CD4-positive, alpha-beta T cell treated with Interferon gamma for 1 hour (primary cell): ENCODE results near the gene CDA.

ENCODE experiments used
- DNase-seq: peaks from one replicate; pipeline ENCODE4 v3.0.0-alpha.2; 2020

The CDA gene

DNA sequence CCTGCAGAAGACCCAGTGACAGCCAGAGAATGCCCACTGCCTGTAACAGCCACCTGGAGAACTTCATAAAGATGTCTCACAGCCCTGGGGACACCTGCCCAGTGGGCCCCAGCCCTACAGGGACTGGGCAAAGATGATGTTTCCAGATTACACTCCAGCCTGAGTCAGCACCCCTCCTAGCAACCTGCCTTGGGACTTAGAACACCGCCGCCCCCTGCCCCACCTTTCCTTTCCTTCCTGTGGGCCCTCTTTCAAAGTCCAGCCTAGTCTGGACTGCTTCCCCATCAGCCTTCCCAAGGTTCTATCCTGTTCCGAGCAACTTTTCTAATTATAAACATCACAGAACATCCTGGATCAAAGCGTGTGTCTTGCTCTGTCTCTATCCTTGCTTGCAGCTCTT, 29.7 kb downstream of the CDA start:
- DNase-seq: no peak

DNA sequence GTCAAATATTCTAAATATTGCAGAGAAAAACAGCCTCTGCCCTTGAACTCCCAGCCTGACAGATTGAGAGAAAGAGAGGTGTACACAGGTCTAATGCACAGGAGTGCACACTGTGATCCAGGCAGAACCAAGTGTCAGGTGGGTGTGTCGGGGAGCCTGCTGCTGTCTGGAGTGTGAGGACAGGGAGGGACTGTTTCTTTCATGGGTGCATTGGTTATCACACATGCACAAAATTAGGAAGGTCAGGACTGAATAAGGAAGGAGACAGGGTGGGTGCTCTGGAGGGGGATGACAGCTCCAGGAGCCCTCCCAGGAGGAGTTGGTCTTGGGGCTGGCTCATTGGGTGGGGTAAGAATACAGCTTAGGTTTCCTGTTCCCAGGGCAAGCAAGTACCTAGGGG, 31.1 kb downstream of the CDA start:
- no peak for DNase-seq

DNA sequence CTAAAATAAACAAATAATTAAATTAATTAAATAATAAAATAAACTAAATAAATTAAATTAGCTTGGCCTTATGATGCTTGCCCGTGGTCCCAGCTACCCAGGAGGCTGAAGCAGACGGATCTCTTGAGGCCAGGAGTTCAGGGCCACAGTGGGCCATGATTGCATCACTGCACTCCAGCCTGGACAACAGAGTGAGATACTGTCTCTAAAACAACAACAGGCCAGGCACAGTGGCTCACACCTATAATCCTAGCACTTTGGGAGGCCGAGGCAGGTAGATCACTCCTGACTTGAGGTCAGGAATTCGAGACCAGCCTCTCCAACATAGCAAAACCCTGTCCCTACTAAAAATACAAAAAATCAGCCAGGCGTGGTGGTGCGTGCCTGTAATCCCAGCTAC, 32.1 kb downstream of the CDA start:
- no peak for DNase-seq

DNA sequence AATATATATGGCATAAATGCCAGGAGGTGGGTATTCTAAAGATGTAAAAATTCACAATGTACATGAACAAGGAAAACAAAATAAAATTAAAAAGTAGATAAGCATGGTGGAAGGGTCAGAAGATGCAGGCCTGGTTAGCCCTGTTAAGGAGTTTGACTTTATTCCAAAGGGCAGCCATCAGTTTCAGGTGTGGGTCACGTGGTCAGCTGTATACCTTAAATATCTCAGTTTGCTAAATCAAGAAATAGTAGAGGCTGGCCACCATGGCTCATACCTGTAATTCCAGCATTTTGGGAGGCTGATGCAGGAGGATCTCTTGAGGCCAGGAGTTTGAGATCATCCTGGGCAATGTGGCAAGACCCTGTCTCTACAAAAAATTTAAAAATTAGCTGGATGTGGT, 35.8 kb downstream of the CDA start:
- DNase-seq: no peak

DNA sequence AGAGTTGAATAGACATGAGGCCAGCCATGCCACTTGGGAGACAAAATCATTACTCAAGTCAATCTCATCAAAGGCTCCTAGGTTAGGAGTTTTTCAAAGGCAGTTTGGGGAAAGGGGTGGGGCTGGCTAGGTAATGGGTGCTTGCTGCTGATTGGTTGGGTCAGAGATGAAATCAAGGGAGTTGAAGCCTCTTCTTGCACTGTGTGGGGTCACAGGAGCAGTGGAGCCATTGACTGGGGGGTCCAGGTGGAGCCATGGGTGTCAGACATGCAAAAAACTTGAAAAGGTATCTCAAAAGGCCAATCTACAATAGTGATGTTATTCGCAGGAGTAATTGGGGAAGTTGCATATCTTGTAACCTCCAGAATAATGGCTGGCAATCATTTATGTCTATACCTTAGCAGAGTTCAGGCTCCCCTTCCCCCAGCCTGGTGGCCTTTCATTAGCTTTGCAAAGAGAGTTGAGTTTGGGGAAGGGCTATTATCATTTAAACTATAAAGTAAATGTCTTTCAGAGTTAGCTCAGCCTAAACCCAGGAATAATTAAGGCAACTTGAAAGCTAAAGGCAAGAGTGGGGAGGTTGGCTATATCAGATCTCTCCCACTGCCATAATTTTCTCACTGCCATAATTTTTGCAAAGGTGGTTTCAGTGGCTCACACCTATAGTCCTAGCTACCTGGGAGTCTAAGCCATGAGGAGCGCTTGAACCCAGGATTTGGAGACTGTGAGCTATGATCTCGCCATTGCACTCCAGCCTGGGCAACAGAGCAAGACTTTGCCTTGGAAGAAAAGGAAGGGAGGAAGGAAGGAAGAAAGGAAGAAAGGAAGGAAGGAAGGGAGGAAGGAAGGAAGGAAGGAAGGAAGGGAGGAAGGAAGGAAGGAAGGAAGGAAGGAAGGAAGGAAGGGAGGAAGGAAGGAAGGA, 36.5 kb downstream of the CDA start:
- DNase-seq: no peak

DNA sequence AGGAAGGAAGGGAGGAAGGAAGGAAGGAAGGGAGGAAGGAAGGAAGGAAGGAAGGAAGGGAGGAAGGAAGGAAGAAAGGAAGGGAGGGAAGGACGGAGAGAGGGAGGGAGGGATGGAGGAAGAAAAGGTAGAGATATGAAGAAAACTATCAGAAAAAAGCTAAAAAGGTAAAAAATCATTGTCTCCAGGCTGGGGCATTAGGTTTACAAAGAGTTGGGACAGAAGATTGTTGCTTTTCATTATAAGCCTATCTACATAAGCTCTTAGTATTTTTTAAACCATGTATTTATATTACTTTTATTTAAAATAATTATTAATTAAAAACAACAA, 37.2 kb downstream of the CDA start:
- DNase-seq: no peak

DNA sequence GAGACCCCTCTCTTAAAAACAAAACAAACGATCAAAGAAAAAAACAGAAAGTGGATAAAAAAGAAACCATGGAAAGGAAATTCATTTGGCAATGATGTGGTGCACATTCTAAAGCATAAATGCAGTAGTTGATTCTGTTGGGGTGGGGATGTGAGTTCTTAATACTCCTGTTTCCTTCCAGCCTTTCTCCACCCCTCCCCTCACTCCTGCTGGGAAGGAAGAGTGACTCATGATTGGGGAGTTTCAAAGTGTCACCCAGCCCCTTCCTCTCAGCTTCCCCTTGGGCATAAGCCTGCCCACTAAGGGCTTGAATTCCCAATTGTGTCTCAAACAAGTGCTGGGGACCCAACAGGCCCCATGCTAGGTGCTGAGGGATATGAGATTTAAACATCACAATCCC, 37.6 kb downstream of the CDA start:
- DNase-seq: no peak

DNA sequence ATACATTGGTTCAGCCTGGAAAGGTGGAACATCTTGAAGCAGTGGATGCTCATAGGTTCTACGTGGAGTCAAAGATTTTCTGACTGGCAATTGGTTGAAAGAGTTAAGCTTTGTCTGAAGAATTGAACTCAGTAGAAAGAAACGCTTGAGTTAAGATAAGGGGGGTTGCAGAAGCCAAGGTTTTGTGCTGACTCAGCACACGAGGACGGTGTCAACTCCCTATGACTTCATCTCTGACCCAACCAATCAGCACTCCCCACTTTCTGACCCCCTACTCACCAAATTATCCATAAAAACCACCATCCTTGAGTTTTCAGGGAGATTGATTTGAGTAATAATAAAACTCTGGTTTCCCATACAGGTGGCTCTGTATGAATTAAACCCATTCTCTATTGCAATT, 41.8 kb downstream of the CDA start:
- DNase-seq: no peak

DNA sequence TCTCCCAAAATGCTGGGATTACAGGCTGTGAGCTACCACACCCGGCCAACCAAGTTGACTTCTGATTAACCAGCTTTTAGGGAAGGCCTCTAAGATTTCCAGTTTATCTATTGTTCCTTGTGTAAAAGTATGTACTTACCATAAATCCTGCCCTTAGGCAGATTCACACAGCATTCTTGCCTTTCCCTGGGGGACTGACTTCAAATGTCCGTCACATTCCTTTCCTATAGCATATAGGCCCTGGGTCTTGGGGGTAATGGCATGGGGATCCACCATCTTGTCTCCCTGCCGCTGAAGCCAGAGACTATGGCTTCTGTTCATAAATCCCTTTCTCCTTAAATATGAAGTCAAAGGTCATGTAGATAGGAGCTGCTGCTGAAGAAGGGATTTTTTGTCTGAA, 43.5 kb downstream of the CDA start:
- no peak for DNase-seq

DNA sequence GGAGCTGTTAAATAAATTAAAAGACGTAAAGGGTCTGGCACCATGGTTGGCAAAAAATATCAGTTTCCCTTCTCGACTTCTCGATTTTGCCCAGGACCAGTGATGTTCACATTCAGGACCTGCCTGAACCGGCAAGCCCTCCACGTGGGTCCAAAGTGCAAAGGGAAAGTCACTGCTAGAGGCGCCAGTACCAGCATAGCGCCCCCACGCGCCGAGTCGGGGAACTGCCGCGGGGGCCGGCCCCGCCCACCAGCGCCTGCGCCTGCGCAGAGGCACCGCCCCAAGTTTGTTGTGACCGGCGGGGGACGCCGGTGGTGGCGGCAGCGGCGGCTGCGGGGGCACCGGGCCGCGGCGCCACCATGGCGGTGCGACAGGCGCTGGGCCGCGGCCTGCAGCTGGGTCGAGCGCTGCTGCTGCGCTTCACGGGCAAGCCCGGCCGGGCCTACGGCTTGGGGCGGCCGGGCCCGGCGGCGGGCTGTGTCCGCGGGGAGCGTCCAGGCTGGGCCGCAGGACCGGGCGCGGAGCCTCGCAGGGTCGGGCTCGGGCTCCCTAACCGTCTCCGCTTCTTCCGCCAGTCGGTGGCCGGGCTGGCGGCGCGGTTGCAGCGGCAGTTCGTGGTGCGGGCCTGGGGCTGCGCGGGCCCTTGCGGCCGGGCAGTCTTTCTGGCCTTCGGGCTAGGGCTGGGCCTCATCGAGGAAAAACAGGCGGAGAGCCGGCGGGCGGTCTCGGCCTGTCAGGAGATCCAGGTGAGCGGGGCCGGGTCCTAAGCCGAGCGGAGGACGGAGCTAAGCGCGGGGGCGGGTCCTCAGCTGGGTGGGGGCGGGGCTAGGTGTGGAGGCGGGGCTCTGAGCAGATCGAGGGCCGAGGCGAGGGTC, 44.5 kb downstream of the CDA start, which contains the start of gene PINK1:
TSS of gene PINK1 (plus strand) at position 269 of the 875 bp plus-strand sequence. CDS start at position 360, 91 bp downstream.
- peak; percentile 83 for DNase-seq

DNA sequence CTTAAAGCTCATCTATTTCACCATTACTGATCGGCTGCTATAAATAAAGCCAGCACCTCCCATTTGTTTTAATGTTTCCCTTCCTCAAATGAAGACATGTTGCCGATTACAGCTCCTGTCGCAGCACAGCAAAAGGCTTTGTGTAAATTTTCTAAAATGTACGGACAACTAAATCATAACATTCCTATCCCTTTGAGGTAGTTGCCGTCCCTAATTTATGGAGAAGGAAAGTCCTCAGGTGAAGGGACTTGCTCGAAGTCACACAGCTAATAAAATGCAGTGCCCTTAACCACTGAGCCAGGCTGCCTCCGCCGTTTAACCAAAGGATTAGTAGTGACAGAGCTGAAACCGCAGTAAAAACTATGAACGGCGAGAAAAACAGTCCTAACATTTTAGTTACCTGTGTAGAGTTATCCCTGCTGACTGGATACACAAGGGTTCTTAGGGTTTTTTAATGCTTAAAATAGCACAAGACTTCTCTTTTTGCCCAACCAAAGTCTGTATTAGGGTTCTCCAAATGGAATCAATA, 45.2 kb downstream of the CDA start:
- no peak for DNase-seq

DNA sequence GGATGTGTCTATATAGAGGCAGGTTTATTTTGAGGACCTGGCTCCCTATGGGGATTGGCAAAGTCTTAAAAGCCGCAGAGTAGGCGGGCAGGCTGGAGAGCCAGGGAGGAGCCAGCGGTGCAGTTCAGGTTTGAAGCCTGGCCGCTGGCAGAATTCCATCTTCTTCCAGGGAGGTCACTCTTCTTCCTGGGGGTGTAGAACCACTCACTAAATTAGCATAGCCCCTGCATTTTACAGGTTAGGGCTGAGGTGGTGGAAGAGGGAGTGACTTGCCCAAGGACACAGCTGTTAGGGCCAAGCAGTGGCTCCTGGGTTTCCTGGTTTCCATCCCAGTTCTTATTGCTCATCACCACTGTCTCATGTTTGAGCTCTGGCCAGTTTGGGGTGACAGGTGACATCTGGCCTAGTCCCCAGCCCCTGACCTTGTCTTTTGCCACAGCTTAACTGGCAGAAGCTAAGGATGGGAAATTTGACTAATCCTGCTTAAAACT, 45.7 kb downstream of the CDA start:
- no peak for DNase-seq

DNA sequence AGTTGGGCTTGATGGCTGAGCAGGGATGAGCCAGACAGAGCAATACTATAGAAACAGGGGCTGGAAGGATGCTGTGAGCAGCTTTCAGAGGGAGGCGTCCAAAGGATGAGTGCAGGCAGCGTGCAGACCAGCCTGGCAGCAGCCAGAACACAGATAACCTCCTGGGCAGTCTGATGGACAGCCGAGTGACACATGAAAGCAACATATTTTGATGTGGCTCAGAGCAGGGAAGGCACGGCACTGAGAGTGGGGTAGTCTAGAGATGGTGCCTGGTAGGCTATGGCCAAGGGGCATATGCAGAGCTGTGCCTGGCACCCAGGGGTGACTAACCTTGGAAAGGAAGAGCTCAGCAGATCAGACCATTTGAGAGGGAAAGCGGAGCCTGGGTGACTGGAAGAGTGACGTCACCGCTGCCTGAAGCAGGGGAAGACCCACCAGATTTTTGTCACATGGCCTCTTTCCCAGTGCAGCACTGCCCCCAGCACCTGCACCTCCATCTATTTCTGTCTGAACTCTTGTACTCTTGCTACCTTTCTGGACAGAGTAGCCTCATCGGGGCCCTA, 48.0 kb downstream of the CDA start:
- no peak for DNase-seq

DNA sequence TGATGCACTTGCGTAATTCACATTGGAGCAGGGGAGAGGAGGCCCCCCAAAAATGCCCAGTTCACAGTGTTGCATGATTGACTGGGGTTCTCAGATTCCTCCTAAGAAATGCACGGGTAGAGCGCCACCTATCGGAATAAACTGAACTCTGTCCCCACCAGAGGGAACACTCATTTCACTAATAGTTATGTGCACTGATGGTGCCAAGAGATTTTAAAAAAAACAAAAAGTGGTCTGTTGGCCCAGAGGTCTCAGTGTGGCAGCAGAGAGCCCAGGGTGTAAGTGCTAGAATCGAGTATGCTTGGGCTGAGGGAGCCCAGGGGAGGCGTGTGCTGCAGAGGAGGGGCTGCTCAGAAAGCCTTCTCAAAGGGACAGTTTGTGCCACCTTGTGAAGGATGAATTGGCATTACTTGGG, 51.3 kb downstream of the CDA start:
- peak; percentile 37 for DNase-seq

DNA sequence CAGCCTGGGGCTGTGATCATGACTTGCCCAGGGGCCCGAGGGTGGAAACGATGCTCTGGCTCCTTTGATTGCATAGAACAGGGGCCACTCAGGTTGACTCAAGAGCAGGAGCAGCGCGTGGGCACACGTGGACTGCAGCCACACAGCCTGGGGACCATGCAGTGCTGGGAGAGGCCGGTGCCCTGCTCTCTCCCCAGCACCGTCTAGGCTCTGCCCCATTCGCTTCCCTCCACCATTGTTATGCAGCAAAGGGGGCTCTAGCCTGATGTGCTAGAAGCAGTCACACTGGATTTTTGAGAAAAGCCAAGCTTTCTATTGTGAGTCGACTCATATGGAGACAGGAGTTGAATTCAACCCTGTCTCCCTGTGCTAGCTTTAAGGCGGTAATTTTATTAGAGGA, 53.1 kb downstream of the CDA start:
- no peak for DNase-seq

DNA sequence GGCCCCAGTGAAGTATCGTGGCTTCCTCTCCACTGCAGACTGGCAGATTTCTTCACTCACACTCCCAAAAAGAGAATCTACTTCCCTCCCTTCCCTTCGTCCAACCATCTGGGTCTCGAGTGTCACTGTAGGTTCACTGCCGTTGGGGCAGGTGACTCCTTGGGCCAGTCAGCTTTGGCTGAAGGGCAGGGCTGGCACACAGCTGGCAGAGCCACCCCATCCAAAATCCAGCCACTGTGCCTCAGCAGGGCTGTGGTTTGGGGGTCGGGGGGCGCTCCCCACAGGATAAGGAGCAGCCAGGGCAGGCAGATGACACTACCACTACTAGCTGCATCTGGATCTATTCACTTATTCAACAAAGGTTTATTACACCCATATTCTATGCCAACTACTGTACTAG, 54.2 kb downstream of the CDA start:
- no peak for DNase-seq

DNA sequence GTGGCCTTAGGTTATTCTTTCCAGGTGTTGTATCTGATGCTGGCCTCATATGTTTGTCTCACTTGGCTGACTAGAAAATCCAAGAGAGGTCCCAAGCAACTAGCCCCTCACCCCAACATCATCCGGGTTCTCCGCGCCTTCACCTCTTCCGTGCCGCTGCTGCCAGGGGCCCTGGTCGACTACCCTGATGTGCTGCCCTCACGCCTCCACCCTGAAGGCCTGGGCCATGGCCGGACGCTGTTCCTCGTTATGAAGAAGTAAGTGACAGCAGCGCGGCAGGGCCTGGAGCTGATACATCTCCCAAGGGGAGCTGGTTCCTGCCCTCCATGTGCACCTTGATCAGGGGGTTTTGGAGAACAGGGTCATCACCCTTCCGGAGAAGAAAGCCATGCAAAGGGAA, 55.5 kb downstream of the CDA start:
- DNase-seq: no peak

DNA sequence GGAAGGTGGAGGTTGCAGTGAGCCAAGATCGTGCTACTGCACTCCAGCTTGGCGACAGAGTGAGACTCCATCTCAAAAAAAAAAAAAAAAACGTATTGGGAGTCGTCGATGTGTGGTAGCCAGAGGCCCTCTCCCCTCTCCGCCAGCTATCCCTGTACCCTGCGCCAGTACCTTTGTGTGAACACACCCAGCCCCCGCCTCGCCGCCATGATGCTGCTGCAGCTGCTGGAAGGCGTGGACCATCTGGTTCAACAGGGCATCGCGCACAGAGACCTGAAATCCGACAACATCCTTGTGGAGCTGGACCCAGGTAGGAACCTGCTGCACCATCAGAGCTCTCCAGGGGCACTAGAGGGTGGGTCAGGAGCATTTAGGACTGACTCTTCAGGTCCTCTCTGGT, 56.5 kb downstream of the CDA start:
- no peak for DNase-seq

DNA sequence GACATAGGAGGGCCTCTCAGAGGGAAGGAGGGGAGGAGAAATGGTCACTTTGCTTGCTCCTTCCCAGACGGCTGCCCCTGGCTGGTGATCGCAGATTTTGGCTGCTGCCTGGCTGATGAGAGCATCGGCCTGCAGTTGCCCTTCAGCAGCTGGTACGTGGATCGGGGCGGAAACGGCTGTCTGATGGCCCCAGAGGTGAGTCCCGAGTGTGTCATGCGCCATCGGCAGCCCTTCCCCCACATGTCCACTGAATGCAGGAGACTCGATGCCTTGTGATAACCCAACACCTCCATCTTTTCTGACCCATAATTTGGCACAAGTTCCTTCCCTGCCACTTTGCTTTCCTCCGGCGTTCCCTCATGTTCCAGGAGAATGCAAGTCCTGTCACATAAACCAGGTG, 59.5 kb downstream of the CDA start:
- DNase-seq: no peak

DNA sequence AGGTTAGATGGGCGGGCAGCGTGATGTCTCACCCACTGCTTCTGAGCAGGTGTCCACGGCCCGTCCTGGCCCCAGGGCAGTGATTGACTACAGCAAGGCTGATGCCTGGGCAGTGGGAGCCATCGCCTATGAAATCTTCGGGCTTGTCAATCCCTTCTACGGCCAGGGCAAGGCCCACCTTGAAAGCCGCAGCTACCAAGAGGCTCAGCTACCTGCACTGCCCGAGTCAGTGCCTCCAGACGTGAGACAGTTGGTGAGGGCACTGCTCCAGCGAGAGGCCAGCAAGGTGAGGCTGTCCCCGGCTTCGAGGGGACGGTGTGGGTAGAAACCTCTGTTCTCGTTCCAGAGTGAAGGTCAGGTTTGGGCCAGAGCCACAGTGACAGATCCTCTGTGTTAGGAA, 60.0 kb downstream of the CDA start:
- DNase-seq: no peak

DNA sequence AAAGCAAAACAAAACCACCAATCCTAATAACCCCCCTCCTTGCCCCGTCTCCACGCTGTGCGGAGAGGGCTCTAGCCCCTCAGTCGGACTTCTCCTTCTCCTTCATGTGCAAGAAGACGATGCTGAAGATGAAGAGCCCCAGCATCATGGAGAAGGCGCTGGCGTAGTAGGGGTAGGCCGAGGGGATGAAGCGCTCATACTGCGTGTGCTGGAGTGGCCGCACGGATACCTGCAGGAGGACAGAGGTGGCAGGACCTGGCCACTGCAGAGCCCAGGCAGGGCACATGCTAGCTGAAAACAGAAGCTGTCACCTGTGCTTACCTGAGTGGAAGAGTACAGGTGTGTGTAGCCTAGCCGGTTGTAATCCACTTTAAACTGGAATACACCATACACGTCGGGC, 63.4 kb downstream of the CDA start:
- DNase-seq: no peak

DNA sequence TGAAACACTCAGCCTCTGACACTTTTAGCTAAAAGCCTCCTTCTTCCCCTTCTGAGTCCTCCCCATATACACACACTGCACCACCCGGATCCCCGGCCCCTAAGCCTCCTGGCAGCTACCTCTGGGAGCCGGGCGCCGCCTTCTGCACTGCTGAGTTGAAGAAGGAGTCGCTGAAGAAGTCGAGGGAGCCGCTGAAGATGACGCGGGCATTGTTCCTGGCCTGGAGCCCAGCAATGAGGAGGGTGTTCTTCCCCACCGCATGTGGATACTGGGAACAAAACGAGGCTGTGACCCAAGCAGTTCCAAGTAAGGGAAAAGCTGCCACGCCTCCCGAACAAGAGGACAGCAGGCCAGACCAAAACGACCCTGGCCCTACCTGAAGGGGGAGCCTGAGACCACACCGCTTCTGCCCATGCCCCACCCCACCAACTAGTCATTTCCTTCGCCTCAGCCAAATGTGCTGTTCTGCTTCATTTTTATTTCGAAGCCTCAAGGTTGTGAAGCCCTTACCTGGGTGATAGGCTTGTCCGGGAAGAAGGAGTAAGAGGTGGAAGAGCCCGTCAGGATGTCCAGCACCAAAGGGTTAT, 65.3 kb downstream of the CDA start:
- no peak for DNase-seq

DNA sequence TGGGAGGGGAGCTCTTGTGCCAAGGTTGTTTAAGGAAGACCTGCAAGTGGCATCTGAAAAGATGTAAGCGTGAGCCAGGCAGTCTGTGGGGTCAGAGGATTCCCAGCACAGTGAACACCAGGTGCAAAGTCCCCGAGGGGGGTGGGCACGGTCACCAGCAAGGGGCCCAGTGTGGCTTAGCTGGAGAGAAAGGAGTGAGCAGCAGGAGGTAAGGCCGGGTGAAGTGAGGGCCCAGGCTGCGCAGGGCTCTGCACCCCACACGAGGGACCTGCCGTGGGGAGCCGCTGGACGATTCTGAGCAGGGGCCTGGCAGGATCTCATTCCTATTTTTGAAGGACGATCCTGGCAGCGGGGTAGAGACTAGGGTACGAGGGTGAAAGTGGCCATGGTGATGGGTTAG, 68.1 kb downstream of the CDA start:
- DNase-seq: no peak
